ENCODE data around the gene VIL1. TPM values are rescaled to one million over a fixed set of nuclear protein-coding genes. Genes with fewer than 3 reads are reported as not detected.

VIL1 gene
- total RNA-seq, 4 donors from 2014 or later, result not detected

GRCh38 chr2:218456849-218457248 is 37.9 kb downstream of the VIL1 start:
- ATAC-seq (ENCODE audit: low FRiP score), result no peak

GRCh38 chr2:218458598-218458997 is 39.7 kb downstream of the VIL1 start:
- ATAC-seq (ENCODE audit: low FRiP score), result no peak
- DNase-seq (ENCODE audit: low spot score), result no peak
- TF ChIP-seq CTCF (IDR thresholded peaks at IDR 0.05), result no peak

More at GRCh38 chr2:218456849-218457248, 37.9 kb downstream of the VIL1 start:
- DNase-seq (ENCODE audit: low spot score), result no peak
- no peak for TF ChIP-seq CTCF (IDR thresholded peaks at IDR 0.05)

- no peak for ATAC-seq (ENCODE audit: low FRiP score)
- no peak for TF ChIP-seq CTCF (IDR thresholded peaks at IDR 0.05)
- DNase-seq (ENCODE audit: low spot score), result no peak
Measured at GRCh38 chr2:218465987-218466633, 47.2 kb downstream of the VIL1 start.

- ATAC-seq (ENCODE audit: low FRiP score) (no peak), DNase-seq (ENCODE audit: low spot score) (no peak)
- TF ChIP-seq CTCF (IDR thresholded peaks at IDR 0.05), result no peak
Measured at GRCh38 chr2:218470448-218470847, 51.5 kb downstream of the VIL1 start.

- TF ChIP-seq CTCF (IDR thresholded peaks at IDR 0.05), result no peak
- no peak for ATAC-seq (ENCODE audit: low FRiP score)
- DNase-seq (ENCODE audit: low spot score), result no peak
Measured at GRCh38 chr2:218471036-218471435, 52.1 kb downstream of the VIL1 start.

- ATAC-seq (ENCODE audit: low FRiP score) (no peak), DNase-seq (ENCODE audit: low spot score) (no peak)
- no peak for TF ChIP-seq CTCF (IDR thresholded peaks at IDR 0.05)
Measured at GRCh38 chr2:218471982-218472381, 53.1 kb downstream of the VIL1 start.

GRCh38 chr2:218472988-218473387 is 54.1 kb downstream of the VIL1 start:
- DNase-seq (ENCODE audit: low spot score), result no peak
- no peak for TF ChIP-seq CTCF (IDR thresholded peaks at IDR 0.05)
- ATAC-seq (ENCODE audit: low FRiP score), result no peak
